22Rv1 (cell line): Measurements from ENCODE around the gene PAK4.

Experiments
- H3K27ac ChIP-seq: fragments of 450-650 bp; 2 replicates; pipeline ENCODE4 v1.5.1; 2017
- ZFX ChIP-seq: fragments of 450-650 bp; IDR thresholded peaks from 2 replicates; pipeline ENCODE4 v1.6.1; 2017; ENCODE audit warnings: antibody characterized with exemption, borderline replicate concordance
- TF ChIP-seq, protein P1 (sequence below): fragments of 450-650 bp; IDR thresholded peaks from 2 replicates; pipeline ENCODE4 v1.5.1; 2017; ENCODE audit warnings: mild to moderate bottlenecking

Gene PAK4

DNA sequence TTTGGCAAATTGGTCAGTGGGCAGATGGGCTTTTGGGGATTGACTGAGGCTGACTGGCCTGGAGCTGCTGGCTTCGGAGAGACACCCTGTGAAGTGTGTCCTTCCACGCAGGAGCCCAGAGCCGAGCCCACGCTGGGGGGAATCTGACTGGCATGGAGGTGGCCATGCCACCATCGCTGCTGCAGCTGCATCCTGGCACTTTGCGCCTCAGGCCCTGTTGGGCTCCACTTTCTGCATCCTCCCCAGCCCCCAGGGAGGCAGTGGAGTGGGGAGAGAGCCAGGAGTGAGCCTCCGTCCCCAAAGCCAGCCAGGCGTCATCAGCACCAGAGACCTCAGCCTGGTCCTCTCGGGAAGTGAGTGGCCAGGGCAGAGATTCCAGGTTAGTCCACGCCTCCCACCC, 54.2 kb downstream of the PAK4 start:
- peak overlapping the region; percentile 23; the same call in 1 of the 2 replicates for H3K27ac ChIP-seq
- TF ChIP-seq, protein P1, sequence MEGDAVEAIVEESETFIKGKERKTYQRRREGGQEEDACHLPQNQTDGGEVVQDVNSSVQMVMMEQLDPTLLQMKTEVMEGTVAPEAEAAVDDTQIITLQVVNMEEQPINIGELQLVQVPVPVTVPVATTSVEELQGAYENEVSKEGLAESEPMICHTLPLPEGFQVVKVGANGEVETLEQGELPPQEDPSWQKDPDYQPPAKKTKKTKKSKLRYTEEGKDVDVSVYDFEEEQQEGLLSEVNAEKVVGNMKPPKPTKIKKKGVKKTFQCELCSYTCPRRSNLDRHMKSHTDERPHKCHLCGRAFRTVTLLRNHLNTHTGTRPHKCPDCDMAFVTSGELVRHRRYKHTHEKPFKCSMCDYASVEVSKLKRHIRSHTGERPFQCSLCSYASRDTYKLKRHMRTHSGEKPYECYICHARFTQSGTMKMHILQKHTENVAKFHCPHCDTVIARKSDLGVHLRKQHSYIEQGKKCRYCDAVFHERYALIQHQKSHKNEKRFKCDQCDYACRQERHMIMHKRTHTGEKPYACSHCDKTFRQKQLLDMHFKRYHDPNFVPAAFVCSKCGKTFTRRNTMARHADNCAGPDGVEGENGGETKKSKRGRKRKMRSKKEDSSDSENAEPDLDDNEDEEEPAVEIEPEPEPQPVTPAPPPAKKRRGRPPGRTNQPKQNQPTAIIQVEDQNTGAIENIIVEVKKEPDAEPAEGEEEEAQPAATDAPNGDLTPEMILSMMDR = no peak
- TF ChIP-seq ZFX = no peak

DNA sequence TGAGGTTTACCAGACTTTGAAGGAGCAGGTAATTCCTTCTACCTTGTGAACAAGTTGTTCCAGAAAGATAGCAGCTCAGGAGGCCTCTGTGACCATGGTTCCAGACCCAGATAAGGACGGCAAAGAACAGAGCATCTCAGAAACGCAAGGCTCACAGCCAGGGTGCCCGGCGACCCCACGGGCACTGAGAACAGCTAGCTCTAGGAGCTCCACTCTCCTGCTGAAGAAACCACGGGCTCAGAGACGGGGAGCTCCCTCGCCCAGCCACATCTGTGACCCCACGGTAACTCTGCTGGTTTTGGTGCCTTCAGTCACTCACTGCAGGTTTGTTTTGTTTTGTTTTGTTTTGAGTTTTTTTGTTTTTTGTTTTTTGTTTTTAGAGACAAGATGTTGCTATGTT, 55.2 kb downstream of the PAK4 start:
- TF ChIP-seq, protein P1 = no peak
- TF ChIP-seq ZFX = no peak
- H3K27ac ChIP-seq = peak overlapping the region; percentile 23; the same call in 1 of the 2 replicates

DNA sequence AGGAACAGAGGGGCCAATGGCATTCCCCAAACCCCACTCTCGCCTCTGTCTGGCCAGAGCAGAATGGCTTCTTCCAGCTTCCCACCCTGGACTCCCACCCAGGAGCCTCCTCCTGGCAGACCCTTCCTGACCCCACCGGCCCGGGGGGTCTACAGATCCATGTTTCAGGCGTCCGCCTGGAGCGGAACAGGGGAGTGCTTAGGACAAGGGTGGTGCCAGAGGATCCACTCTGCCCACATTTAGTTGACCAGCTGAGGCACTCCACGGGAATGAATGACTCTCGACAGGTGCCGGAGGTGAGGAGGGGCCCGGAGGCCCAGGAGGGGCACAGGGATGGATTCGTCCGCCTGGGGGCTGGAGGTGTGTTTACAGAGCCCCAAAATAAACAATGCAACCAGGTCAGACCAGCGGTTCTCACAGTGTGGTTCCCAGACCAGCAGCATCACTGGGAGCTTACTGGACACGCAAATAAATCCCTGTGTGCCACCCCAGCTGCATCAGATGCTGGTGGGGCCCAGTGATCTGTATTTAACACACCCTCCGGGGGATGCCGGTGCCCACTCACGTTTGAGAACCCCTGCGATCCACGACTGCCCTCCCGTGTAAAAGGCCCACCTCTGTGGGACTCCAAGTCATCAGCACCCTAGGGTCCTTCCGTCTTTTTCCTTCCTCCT, 56.1 kb downstream of the PAK4 start:
- no peak for TF ChIP-seq ZFX
- TF ChIP-seq, protein P1 = no peak
- peak overlapping the region; percentile 23; the same call in 1 of the 2 replicates for H3K27ac ChIP-seq

DNA sequence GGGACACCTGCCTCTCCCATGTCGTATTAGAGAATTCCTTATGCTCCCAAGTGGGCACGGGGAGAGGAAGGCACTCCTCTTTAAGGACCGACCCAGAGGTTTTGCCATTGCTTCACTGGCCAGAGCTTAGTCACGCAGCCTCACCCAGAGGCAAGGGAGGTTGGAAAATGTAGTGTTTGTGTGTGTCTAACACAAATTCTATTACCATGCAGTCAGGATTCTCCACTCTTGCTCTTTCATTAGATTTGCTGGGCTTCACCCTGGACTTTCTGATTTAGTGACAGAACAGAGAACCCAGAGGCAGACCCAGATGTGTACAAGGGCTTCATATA, 56.6 kb downstream of the PAK4 start:
- TF ChIP-seq, protein P1 = no peak
- no peak for TF ChIP-seq ZFX
- H3K27ac ChIP-seq = peak overlapping the region; percentile 12; the same call in 1 of the 2 replicates

DNA sequence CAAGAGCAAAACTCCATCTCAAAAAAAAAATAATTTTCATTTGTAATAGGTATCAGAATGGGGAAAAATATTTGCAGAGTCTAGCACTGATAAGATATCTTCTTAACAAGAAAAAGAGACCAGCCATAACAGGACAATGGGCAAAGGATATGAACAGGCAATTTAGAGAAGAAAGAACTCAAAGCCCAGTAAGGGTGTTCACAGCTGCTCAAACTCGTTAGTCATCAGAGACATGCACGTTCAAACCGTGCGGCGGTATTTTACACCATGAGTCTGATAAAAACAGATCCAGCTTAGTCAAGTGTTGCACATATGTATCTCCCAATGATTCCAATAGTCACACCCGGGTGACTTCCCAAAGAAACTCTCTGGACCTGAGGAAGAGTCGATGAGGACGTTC, 57.5 kb downstream of the PAK4 start:
- TF ChIP-seq ZFX = no peak
- TF ChIP-seq, protein P1 = no peak
- peak overlapping the region; percentile 30; the same call in 1 of the 2 replicates for H3K27ac ChIP-seq

DNA sequence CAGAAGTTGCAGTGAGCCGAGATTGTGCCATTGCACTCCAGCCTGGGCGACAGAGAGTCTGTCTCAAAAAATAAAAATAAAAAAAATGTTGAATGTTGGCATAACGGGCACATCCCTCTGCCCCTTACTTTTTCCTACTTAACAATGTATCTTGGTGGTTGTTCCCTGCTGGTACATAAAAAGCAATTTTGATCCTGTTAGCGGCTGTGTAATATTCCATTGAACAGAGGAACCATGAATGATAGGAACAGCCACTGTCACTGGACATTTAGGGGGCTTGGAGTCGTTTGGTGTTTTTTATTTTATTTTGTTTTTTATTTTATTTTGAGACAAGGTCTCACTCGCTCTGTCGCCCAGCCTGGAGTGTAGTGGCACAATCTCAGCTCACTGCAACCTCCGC, 60.8 kb downstream of the PAK4 start:
- H3K27ac ChIP-seq = no peak overlapping the region
- TF ChIP-seq, protein P1 = no peak
- TF ChIP-seq ZFX = no peak

DNA sequence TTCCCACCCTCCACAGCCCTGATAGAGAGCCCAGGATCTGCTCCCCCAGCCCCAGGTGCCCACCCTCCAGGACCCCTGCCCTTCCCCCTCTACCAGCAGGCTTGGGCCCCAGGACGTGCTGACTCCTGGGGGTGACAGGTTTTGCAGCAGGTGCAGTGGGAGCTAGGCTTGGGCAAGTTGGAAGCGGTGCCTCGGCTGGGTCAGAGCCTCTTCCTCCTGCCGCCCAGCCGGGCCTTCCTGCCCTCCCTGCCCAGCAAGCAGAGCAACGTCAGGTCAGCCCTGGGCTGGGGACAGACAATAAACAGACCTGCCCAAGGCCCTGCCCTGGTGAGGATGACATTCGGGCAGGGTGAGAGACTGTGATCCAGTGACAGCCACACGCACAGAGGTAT, 62.0 kb downstream of the PAK4 start:
- H3K27ac ChIP-seq = no peak overlapping the region

More for the DNA sequence above, 62.0 kb downstream of the PAK4 start:
- TF ChIP-seq, protein P1 = peak; percentile 49
- no peak for TF ChIP-seq ZFX
